ENCODE data around the gene MBD4.
"Not testable (repeated sequence)": the region's sequence is repeated elsewhere in the genome, so short reads cannot be mapped to it uniquely, and the experiment has no call there.

The MBD4 gene

GRCh38 chr3:129393271-129393670, 46.5 kb downstream of the MBD4 start:
- no peak overlapping the region for H2AK5ac ChIP-seq (ENCODE audit: low read depth, low read length)
- H2BK15ac ChIP-seq (ENCODE audit: low read length), result no peak overlapping the region
- H4K91ac ChIP-seq (ENCODE audit: low read depth, low read length, poor library complexity), result no peak overlapping the region
- H3K4me1 ChIP-seq (ENCODE audit: control insufficient read depth in 2 of 2, insufficient read depth in 1 of 2, low read depth in 1 of 2, low read length in 2 of 2), result peaks cover 3 to 10% of the 10 kb centered on the region in 2 donors
- H3K27ac ChIP-seq (replicated peaks; ENCODE audit: low read length), result no peak overlapping the region
- H4K8ac ChIP-seq (ENCODE audit: low read depth, low read length), result no peak overlapping the region
- no peaks in the 10 kb centered on the region for H3K9me3 ChIP-seq (replicated peaks in 1 of 2; ENCODE audit: control insufficient read depth in 2 of 2, insufficient read depth in 1 of 2, low read depth in 1 of 2, low read length in 2 of 2)
- no peak overlapping the region for H3K14ac ChIP-seq (ENCODE audit: low read length)
- H2BK120ac ChIP-seq (ENCODE audit: low read depth, low read length), result no peak overlapping the region
- H3K79me1 ChIP-seq (ENCODE audit: low read depth, low read length), result peaks cover 11% of the 10 kb centered on the region
- H3K23ac ChIP-seq (ENCODE audit: low read depth, low read length, poor library complexity), result no peak overlapping the region
- WGBS, 2 donors (ENCODE audit: extremely low coverage in 2 of 2, insufficient read length in 2 of 2, insufficient replicate concordance in 1 of 2), result no CpG with 5 or more reads among the region's 6 CpGs
- no peak overlapping the region for H3K4ac ChIP-seq (ENCODE audit: low read length)
- no peak overlapping the region for H3K4me3 ChIP-seq (ENCODE audit: low read length in 2 of 2)
- no peak overlapping the region for H3K18ac ChIP-seq (ENCODE audit: low read length)
- H3K4me2 ChIP-seq (ENCODE audit: insufficient read depth, low read length, poor library complexity, severe bottlenecking), result no peak overlapping the region
- no peaks in the 10 kb centered on the region for H3K27me3 ChIP-seq (ENCODE audit: control insufficient read depth in 3 of 3, insufficient read depth in 3 of 3, low read depth in 1 of 3, low read length in 3 of 3)
- H2BK12ac ChIP-seq (ENCODE audit: low read length), result no peak overlapping the region
- H3K36me3 ChIP-seq (replicated peaks in 1 of 2; ENCODE audit: control insufficient read depth in 2 of 2, insufficient read depth in 2 of 2, low read length in 2 of 2), result peaks cover 30 to 65% of the 10 kb centered on the region in 2 donors
- DNase-seq (ENCODE audit: low spot score), result no peak
- H2BK5ac ChIP-seq (ENCODE audit: low read length), result no peak overlapping the region
- no peak overlapping the region for H3K9ac ChIP-seq (ENCODE audit: low read depth, low read length, poor library complexity)
- no peak overlapping the region for H2AFZ ChIP-seq (ENCODE audit: low read length)

GRCh38 chr3:129392106-129392887, 47.5 kb downstream of the MBD4 start:
- H3K14ac ChIP-seq (ENCODE audit: low read length); DNase-seq (ENCODE audit: low spot score); H2BK5ac ChIP-seq (ENCODE audit: low read length); H3K9me3 ChIP-seq (replicated peaks in 1 of 2; ENCODE audit: control insufficient read depth in 2 of 2, insufficient read depth in 1 of 2, low read depth in 1 of 2, low read length in 2 of 2); H3K79me1 ChIP-seq (ENCODE audit: low read depth, low read length); H3K9ac ChIP-seq (ENCODE audit: low read depth, low read length, poor library complexity); H2BK120ac ChIP-seq (ENCODE audit: low read depth, low read length); H4K91ac ChIP-seq (ENCODE audit: low read depth, low read length, poor library complexity); H3K27ac ChIP-seq (replicated peaks; ENCODE audit: low read length); H2AFZ ChIP-seq (ENCODE audit: low read length); H2BK15ac ChIP-seq (ENCODE audit: low read length); H3K4me3 ChIP-seq (ENCODE audit: low read length in 2 of 2); H3K4me1 ChIP-seq (ENCODE audit: control insufficient read depth in 2 of 2, insufficient read depth in 1 of 2, low read depth in 1 of 2, low read length in 2 of 2); H3K23ac ChIP-seq (ENCODE audit: low read depth, low read length, poor library complexity); H2AK5ac ChIP-seq (ENCODE audit: low read depth, low read length); H3K18ac ChIP-seq (ENCODE audit: low read length); H3K4ac ChIP-seq (ENCODE audit: low read length); H3K4me2 ChIP-seq (ENCODE audit: insufficient read depth, low read length, poor library complexity, severe bottlenecking); H4K8ac ChIP-seq (ENCODE audit: low read depth, low read length); H2BK12ac ChIP-seq (ENCODE audit: low read length); H3K27me3 ChIP-seq (ENCODE audit: control insufficient read depth in 3 of 3, insufficient read depth in 3 of 3, low read depth in 1 of 3, low read length in 3 of 3): not testable (repeated sequence)
- peaks cover 36 to 71% of the 10 kb centered on the region in 2 donors for H3K36me3 ChIP-seq (replicated peaks in 1 of 2; ENCODE audit: control insufficient read depth in 2 of 2, insufficient read depth in 2 of 2, low read length in 2 of 2)
- no CpG with 5 or more reads among the region's 8 CpGs for WGBS, 2 donors (ENCODE audit: extremely low coverage in 2 of 2, insufficient read length in 2 of 2, insufficient replicate concordance in 1 of 2)

GRCh38 chr3:129391583-129391982, 48.2 kb downstream of the MBD4 start:
- not testable (repeated sequence) for H2AK5ac ChIP-seq (ENCODE audit: low read depth, low read length); H4K8ac ChIP-seq (ENCODE audit: low read depth, low read length); H3K79me1 ChIP-seq (ENCODE audit: low read depth, low read length); H3K9ac ChIP-seq (ENCODE audit: low read depth, low read length, poor library complexity); H3K4me3 ChIP-seq (ENCODE audit: low read length in 2 of 2); DNase-seq (ENCODE audit: low spot score); H2BK5ac ChIP-seq (ENCODE audit: low read length); H3K4me1 ChIP-seq (ENCODE audit: control insufficient read depth in 2 of 2, insufficient read depth in 1 of 2, low read depth in 1 of 2, low read length in 2 of 2); H3K27me3 ChIP-seq (ENCODE audit: control insufficient read depth in 3 of 3, insufficient read depth in 3 of 3, low read depth in 1 of 3, low read length in 3 of 3); H3K9me3 ChIP-seq (replicated peaks in 1 of 2; ENCODE audit: control insufficient read depth in 2 of 2, insufficient read depth in 1 of 2, low read depth in 1 of 2, low read length in 2 of 2); H3K23ac ChIP-seq (ENCODE audit: low read depth, low read length, poor library complexity); H2AFZ ChIP-seq (ENCODE audit: low read length); H2BK12ac ChIP-seq (ENCODE audit: low read length); H3K14ac ChIP-seq (ENCODE audit: low read length); H4K91ac ChIP-seq (ENCODE audit: low read depth, low read length, poor library complexity); H3K27ac ChIP-seq (replicated peaks; ENCODE audit: low read length); H2BK15ac ChIP-seq (ENCODE audit: low read length); H3K18ac ChIP-seq (ENCODE audit: low read length); H3K4ac ChIP-seq (ENCODE audit: low read length); H2BK120ac ChIP-seq (ENCODE audit: low read depth, low read length); H3K4me2 ChIP-seq (ENCODE audit: insufficient read depth, low read length, poor library complexity, severe bottlenecking)
- no CpG with 5 or more reads among the region's 4 CpGs for WGBS, 2 donors (ENCODE audit: extremely low coverage in 2 of 2, insufficient read length in 2 of 2, insufficient replicate concordance in 1 of 2)
- H3K36me3 ChIP-seq (replicated peaks in 1 of 2; ENCODE audit: control insufficient read depth in 2 of 2, insufficient read depth in 2 of 2, low read length in 2 of 2), result peaks cover 40 to 73% of the 10 kb centered on the region in 2 donors

- Histone ChIP-seq H3K79me1 (ENCODE audit: low read depth, low read length) (peaks cover under 1% of the 10 kb centered on the region), H3K4me1 (ENCODE audit: control insufficient read depth in 2 of 2, insufficient read depth in 1 of 2, low read depth in 1 of 2, low read length in 2 of 2) (peaks cover 3 to 5% of the 10 kb centered on the region in 2 donors), H3K4ac (ENCODE audit: low read length) (no peak overlapping the region), H3K4me2 (ENCODE audit: insufficient read depth, low read length, poor library complexity, severe bottlenecking) (no peak overlapping the region), H3K18ac (ENCODE audit: low read length) (no peak overlapping the region), H3K14ac (ENCODE audit: low read length) (no peak overlapping the region), H3K4me3 (ENCODE audit: low read length in 2 of 2) (no peak overlapping the region), H3K9ac (ENCODE audit: low read depth, low read length, poor library complexity) (no peak overlapping the region), H3K27me3 (ENCODE audit: control insufficient read depth in 3 of 3, insufficient read depth in 3 of 3, low read depth in 1 of 3, low read length in 3 of 3) (no peaks in the 10 kb centered on the region), H4K8ac (ENCODE audit: low read depth, low read length) (no peak overlapping the region), H3K36me3 (replicated peaks in 1 of 2; ENCODE audit: control insufficient read depth in 2 of 2, insufficient read depth in 2 of 2, low read length in 2 of 2) (peaks cover 35 to 62% of the 10 kb centered on the region in 2 donors), H2BK5ac (ENCODE audit: low read length) (no peak overlapping the region), H3K9me3 (replicated peaks in 1 of 2; ENCODE audit: control insufficient read depth in 2 of 2, insufficient read depth in 1 of 2, low read depth in 1 of 2, low read length in 2 of 2) (no peaks in the 10 kb centered on the region), H3K23ac (ENCODE audit: low read depth, low read length, poor library complexity) (no peak overlapping the region), H3K27ac (replicated peaks; ENCODE audit: low read length) (peak overlapping the region; percentile 33), H2BK15ac (ENCODE audit: low read length) (no peak overlapping the region), H2AFZ (ENCODE audit: low read length) (no peak overlapping the region), H2BK120ac (ENCODE audit: low read depth, low read length) (no peak overlapping the region), H2BK12ac (ENCODE audit: low read length) (no peak overlapping the region), H4K91ac (ENCODE audit: low read depth, low read length, poor library complexity) (no peak overlapping the region), H2AK5ac (ENCODE audit: low read depth, low read length) (no peak overlapping the region)
- WGBS, 2 donors (ENCODE audit: extremely low coverage in 2 of 2, insufficient read length in 2 of 2, insufficient replicate concordance in 1 of 2), result no CpG with 5 or more reads among the region's 3 CpGs
- DNase-seq (ENCODE audit: low spot score), result no peak
These were observed 50.2 kb downstream of the MBD4 start for GRCh38 chr3:129389572-129389937.
